Stimulated activated CD8-positive, alpha-beta memory T cell treated with anti-CD3 and anti-CD28 coated beads, Interleukin-4, amount 100 ng/mL, for 48 hours (primary cell): ENCODE measurements around the gene OR51E2.
A peak's percentile ranks its signal among the peaks of the same experiment; 100 is the strongest.

Experiments
- DNase-seq: peaks from one replicate; pipeline ENCODE4 v3.0.0-alpha.2; 2020

OR51E2 gene

GRCh38 chr11:4662876-4663275 is 34.8 kb downstream of the OR51E2 start:
- DNase-seq: no peak

- no peak for DNase-seq
Measured at GRCh38 chr11:4658629-4659445, 38.8 kb downstream of the OR51E2 start.

GRCh38 chr11:4654635-4655369 is 42.9 kb downstream of the OR51E2 start:
- DNase-seq: no peak

GRCh38 chr11:4647766-4648165 is 49.9 kb downstream of the OR51E2 start:
- DNase-seq: no peak

GRCh38 chr11:4645974-4646373 is 51.7 kb downstream of the OR51E2 start:
- no peak for DNase-seq

- no peak for DNase-seq
Measured at GRCh38 chr11:4644233-4644632, 53.4 kb downstream of the OR51E2 start.

GRCh38 chr11:4643682-4644081 is 54.0 kb downstream of the OR51E2 start, which contains the start of gene OR51E1:
Gene OR51E1, plus strand, starts transcription at chr11:4643982. Its CDS starts 8,545 bp downstream, at chr11:4652527.
- DNase-seq: no peak

GRCh38 chr11:4643076-4643475 is 54.6 kb downstream of the OR51E2 start:
- DNase-seq: no peak

GRCh38 chr11:4642043-4642442 is 55.6 kb downstream of the OR51E2 start:
- no peak for DNase-seq

- no peak for DNase-seq
Measured at GRCh38 chr11:4641501-4641900, 56.2 kb downstream of the OR51E2 start.

- no peak for DNase-seq
Measured at GRCh38 chr11:4639931-4640330, 57.7 kb downstream of the OR51E2 start.

- DNase-seq: no peak
Measured at GRCh38 chr11:4637662-4638047, 60.0 kb downstream of the OR51E2 start.

GRCh38 chr11:4636962-4637661 is 60.5 kb downstream of the OR51E2 start, which contains the start of gene OR51D1:
Gene OR51D1, plus strand, starts transcription at chr11:4637477. Its CDS starts 2,314 bp downstream, at chr11:4639791.
- peak; percentile 81 for DNase-seq

GRCh38 chr11:4636136-4636535 is 61.5 kb downstream of the OR51E2 start:
- no peak for DNase-seq
